ENCODE measurements around the gene SLC1A3.

The SLC1A3 gene

GRCh38 chr5:36600917-36601527, 5.4 kb upstream of the SLC1A3 start:
- no peak for DNase-seq

- no peak for DNase-seq
These were observed 3.6 kb upstream of the SLC1A3 start for GRCh38 chr5:36602704-36603321.

- DNase-seq, result no peak
These were observed 1.2 kb upstream of the SLC1A3 start for GRCh38 chr5:36605241-36605640.

- no peak for DNase-seq
These were observed 374 bp upstream of the SLC1A3 start for GRCh38 chr5:36606036-36606427.

GRCh38 chr5:36607114-36607571, 737 bp downstream of the SLC1A3 start:
- no peak for DNase-seq

- DNase-seq, result no peak
These were observed 1.7 kb downstream of the SLC1A3 start for GRCh38 chr5:36607838-36608783.

GRCh38 chr5:36610621-36611020, 4.2 kb downstream of the SLC1A3 start:
- DNase-seq, result no peak

- no peak for DNase-seq
These were observed 5.3 kb downstream of the SLC1A3 start for GRCh38 chr5:36611520-36612274.

- DNase-seq, result no peak
These were observed 6.8 kb downstream of the SLC1A3 start for GRCh38 chr5:36613241-36613640.

- DNase-seq, result no peak
These were observed 7.6 kb downstream of the SLC1A3 start for GRCh38 chr5:36613771-36614656.

GRCh38 chr5:36614657-36615308, 8.4 kb downstream of the SLC1A3 start:
- no peak for DNase-seq

- no peak for DNase-seq
These were observed 12.7 kb downstream of the SLC1A3 start for GRCh38 chr5:36619012-36619635.

- DNase-seq, result no peak
These were observed 15.6 kb downstream of the SLC1A3 start for GRCh38 chr5:36621985-36622384.

- DNase-seq, result no peak
These were observed 17.4 kb downstream of the SLC1A3 start for GRCh38 chr5:36623832-36624231.

GRCh38 chr5:36624277-36624676, 17.9 kb downstream of the SLC1A3 start:
- no peak for DNase-seq

GRCh38 chr5:36628695-36629094, 22.3 kb downstream of the SLC1A3 start:
- DNase-seq, result no peak

GRCh38 chr5:36629729-36630128, 23.3 kb downstream of the SLC1A3 start:
- DNase-seq, result no peak

GRCh38 chr5:36630201-36631145, 24.1 kb downstream of the SLC1A3 start:
- DNase-seq, result no peak

GRCh38 chr5:36631154-36631553, 24.7 kb downstream of the SLC1A3 start:
- DNase-seq, result no peak

Measured in activated CD4-positive, alpha-beta T cell treated with anti-CD3 and anti-CD28 coated beads, Interleukin-2, amount 50 U/mL, for 1 hour (primary cell).